Measurements from ENCODE around the gene RIC3. TPM values are rescaled to one million over a fixed set of nuclear protein-coding genes. Genes with fewer than 3 reads are reported as not detected.
A peak's percentile ranks its signal among the peaks of the same experiment; 100 is the strongest.

Gene RIC3
- total RNA-seq, 1 donor from 2014 or later = 12.0 TPM

DNA sequence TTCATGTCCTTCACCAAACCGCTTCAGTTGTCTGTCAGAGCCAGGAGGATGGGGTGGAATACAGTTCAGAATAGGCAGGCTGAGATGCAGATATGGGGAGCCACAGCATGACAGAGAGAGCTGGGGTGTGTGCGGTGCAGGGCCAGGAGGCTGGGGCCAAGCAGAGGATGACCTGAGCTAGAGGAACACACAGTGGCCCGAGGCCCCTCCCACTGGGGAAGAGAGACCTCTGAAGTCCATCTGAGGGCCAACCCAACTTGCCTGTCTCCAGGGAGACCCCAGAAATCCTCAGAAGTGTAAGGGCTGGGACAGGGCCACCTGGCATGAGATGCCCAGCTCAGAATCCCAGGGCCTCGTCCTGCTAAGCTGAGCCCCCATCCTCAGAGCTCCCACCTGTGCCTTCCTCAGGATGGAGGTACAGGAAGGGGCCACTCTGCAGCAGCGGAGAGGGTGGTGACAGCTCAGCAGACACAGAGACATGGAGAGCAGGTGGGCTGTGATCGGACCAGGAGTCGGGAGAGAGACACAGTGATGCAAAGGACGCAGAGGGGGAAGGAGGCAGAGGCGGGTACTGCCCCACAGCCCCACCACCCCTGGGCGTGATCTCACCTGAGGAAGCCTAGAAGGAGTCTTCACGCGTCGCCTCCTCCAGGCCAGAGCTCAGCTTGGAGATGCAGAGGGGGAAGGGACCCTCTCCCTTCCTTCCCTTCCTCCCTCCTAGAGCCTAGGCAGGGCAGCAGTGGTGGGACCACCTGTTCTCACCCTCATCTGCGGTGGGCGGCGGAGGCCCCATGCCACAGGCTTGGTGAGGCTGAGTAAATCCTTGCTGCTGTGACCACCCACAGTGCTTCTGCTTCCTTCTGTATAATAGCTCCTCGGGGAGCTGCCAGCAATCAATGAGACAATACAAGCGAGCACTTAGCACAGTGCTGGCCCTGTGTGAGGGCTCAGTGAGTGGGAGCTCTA, 96.9 kb downstream of the RIC3 start:
- Mint-ChIP-seq H3K4me3 (no peak overlapping the region), H3K36me3 (no peaks in the 10 kb centered on the region), H3K9me3 (no peaks in the 10 kb centered on the region), H3K4me1 (ENCODE audit: unreplicated experiment) (peaks cover 33% of the 10 kb centered on the region), H3K27ac (no peak overlapping the region), H3K27me3 (peaks cover 54% of the 10 kb centered on the region)
- TF ChIP-seq, protein P1, sequence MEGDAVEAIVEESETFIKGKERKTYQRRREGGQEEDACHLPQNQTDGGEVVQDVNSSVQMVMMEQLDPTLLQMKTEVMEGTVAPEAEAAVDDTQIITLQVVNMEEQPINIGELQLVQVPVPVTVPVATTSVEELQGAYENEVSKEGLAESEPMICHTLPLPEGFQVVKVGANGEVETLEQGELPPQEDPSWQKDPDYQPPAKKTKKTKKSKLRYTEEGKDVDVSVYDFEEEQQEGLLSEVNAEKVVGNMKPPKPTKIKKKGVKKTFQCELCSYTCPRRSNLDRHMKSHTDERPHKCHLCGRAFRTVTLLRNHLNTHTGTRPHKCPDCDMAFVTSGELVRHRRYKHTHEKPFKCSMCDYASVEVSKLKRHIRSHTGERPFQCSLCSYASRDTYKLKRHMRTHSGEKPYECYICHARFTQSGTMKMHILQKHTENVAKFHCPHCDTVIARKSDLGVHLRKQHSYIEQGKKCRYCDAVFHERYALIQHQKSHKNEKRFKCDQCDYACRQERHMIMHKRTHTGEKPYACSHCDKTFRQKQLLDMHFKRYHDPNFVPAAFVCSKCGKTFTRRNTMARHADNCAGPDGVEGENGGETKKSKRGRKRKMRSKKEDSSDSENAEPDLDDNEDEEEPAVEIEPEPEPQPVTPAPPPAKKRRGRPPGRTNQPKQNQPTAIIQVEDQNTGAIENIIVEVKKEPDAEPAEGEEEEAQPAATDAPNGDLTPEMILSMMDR (conservative IDR thresholded peaks at IDR 0.05) = no peak
- no peak for DNase-seq (ENCODE audit: extremely low spot score, unreplicated experiment)

DNA sequence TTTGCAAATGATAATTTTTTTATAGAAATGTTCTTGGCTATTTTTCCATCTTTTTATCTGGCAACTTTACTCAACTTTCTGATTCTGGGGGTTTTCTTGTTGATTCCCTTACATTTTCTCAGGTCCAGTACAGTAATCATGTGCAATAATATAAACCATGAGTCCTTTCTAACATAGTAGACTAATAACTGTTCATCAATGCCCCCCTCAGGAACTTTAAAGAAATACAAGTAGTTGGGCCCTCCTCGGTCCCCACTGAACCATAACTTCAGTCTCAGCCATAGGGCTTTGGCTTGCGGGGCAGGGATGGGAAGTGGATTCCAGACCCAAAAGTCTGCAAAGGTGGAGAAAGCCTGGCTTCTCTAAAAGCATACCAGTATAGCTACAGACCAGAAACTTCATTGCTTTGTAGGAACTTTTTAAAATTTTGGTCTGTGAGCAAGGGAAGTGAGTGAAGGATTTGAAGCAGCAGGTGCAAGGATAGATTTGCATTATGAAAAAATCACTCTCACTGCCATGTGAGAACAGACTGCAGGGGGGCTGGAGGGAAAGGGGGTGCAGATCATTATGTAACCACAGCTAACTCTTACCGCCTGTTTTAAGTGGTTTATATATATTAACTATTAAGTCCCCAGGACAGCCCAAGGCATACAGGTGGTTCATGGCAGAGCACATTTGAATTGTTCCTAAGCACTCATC, 98.3 kb downstream of the RIC3 start:
- Mint-ChIP-seq H3K9me3 (no peaks in the 10 kb centered on the region), H3K27me3 (peaks cover 45% of the 10 kb centered on the region), H3K4me1 (ENCODE audit: unreplicated experiment) (peaks cover 37% of the 10 kb centered on the region), H3K27ac (no peak overlapping the region), H3K36me3 (no peaks in the 10 kb centered on the region), H3K4me3 (no peak overlapping the region)
- TF ChIP-seq, protein P1 (conservative IDR thresholded peaks at IDR 0.05) = peak; percentile 64
- no peak for DNase-seq (ENCODE audit: extremely low spot score, unreplicated experiment)

DNA sequence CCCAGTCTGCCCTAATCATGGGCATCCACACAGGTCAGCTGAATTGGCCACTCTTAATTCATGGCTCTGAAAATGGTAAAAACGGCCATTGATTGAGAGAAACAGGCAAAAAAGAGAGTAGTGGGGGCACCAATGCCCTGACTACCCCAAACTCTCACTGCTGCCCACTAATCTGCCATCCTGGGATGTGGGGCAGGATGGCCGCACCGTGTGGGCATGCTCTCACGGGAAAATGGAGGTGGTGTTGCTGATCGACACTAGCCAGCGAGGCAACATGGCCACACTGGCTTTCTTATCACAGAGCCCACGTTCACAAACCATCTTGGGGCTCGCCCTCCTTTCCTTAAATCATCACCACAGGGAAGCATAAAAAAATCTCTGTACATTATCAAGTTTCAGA, 99.1 kb downstream of the RIC3 start:
- TF ChIP-seq, protein P1 (conservative IDR thresholded peaks at IDR 0.05) = no peak
- Mint-ChIP-seq H3K4me3 (no peak overlapping the region), H3K27ac (no peak overlapping the region), H3K9me3 (no peaks in the 10 kb centered on the region), H3K27me3 (peaks cover 42% of the 10 kb centered on the region), H3K36me3 (no peaks in the 10 kb centered on the region), H3K4me1 (ENCODE audit: unreplicated experiment) (peaks cover 37% of the 10 kb centered on the region)
- no peak for DNase-seq (ENCODE audit: extremely low spot score, unreplicated experiment)

DNA sequence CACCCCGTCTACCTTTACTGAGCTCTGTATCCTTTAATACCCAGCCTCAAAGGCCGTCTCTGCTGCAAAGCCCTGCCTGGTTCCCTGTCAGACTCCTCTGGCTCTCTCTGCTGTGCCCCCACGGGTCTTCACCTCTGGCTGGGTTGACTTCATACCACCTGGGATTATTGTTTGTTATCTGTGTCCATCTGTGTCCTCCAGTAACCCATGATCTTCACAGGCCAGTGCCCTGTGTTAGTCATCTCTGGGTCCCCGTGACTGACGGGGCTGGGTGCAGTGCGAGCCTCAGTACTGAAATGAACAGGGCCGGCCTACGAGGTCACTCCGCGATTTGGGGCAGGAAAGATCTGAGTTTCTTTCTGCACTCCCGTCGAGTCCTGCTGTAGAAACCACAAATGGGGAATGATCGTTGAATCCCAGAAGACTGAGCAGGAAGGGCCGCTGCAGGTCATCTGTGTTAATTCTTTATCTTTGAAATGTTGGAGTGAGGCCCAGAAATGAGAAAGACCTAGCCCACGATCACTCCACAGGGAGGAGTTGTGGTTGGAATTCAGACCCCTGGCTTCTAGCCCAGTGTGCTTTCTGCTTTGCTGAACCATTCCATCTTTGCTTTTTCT, 100.1 kb downstream of the RIC3 start:
- Mint-ChIP-seq H3K9me3 (no peaks in the 10 kb centered on the region), H3K4me3 (peak overlapping the region; percentile 18), H3K4me1 (ENCODE audit: unreplicated experiment) (peaks cover 37% of the 10 kb centered on the region), H3K36me3 (no peaks in the 10 kb centered on the region), H3K27ac (peak overlapping the region; percentile 72), H3K27me3 (peaks cover 37% of the 10 kb centered on the region)
- TF ChIP-seq, protein P1 (conservative IDR thresholded peaks at IDR 0.05) = no peak
- DNase-seq (ENCODE audit: extremely low spot score, unreplicated experiment) = no peak

DNA sequence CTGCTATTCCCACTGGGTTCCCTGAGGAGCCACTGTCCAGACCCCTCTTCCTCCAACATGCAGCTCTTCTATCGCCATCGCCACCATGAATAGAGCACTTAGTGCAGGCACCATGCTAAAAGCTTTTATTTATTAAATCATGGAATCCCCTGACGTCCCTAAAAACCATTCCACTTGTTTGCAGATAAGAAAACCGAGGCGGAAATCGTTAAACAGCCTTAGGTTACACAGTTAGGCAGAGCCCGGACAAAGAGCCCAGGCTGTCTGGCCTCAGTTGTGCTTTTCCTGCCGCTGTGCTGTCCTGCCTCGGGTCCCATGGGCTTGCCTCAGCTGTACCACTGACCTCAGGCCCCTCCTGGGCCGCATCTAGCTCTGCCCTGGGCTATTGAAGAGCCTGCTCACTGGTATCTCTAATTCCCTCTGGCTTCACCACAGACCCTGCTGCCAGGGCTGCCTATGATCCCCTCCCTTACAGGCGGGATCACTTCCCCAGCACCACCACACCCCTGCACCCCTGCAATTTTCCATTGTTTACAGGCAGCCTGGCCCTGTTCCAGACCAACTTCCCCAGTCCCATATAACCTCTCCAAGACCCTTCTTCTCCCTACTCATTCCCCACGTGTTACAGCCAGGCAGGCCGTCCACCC, 100.8 kb downstream of the RIC3 start:
- H3K27me3 Mint-ChIP-seq = peaks cover 30% of the 10 kb centered on the region
- no peak overlapping the region for H3K4me3 Mint-ChIP-seq
- DNase-seq (ENCODE audit: extremely low spot score, unreplicated experiment) = peak; percentile 63
- no peaks in the 10 kb centered on the region for H3K36me3 Mint-ChIP-seq
- H3K9me3 Mint-ChIP-seq = no peaks in the 10 kb centered on the region
- TF ChIP-seq, protein P1 (conservative IDR thresholded peaks at IDR 0.05) = no peak
- H3K27ac Mint-ChIP-seq = peak overlapping the region; percentile 72
- H3K4me1 Mint-ChIP-seq (ENCODE audit: unreplicated experiment) = peaks cover 37% of the 10 kb centered on the region
